Fibroblast of villous mesenchyme (primary cell): ENCODE results near the gene GABARAP. TPM values are rescaled to one million over a fixed set of nuclear protein-coding genes. Genes with fewer than 3 reads are reported as not detected.

Experiments used
- DNase-seq: peaks from one replicate; pipeline ENCODE4 v3.0.0-alpha.2; 2010; ENCODE audit warnings: low read depth
- H3K4me3 ChIP-seq: 2 replicates; pipeline ENCODE4 v1.5.1; 2011; ENCODE audit warnings: low read depth, mild to moderate bottlenecking, low read length
- CTCF ChIP-seq: IDR thresholded peaks from 2 replicates; pipeline ENCODE4 v1.5.1; 2012; ENCODE audit warnings: low read depth, mild to moderate bottlenecking, low read length; ENCODE audit not compliant: insufficient read depth
- total RNA-seq: library from RNA; depleted of rRNA; stranded (reverse); fragments of >200 nt; gene quantifications from 2 replicates; pipeline ENCODE4 v1.2.3, GENCODE V29; 2012

Gene GABARAP
- total RNA-seq, 1 donor, result 225 TPM

GRCh38 chr17:7214300-7215135, 27.7 kb downstream of the GABARAP start:
- peak; percentile 57 for TF ChIP-seq CTCF
- peak; percentile 96 for DNase-seq
- H3K4me3 ChIP-seq, result peak overlapping the region; percentile 62

- peak overlapping the region; percentile 62 for H3K4me3 ChIP-seq
- DNase-seq, result peak; percentile 81
- TF ChIP-seq CTCF, result peak; percentile 52
These were observed 28.4 kb downstream of the GABARAP start for GRCh38 chr17:7213895-7214299.

- no peak for DNase-seq
- TF ChIP-seq CTCF, result no peak
- H3K4me3 ChIP-seq, result peak overlapping the region; percentile 37
These were observed 30.6 kb downstream of the GABARAP start for GRCh38 chr17:7211491-7212273.

GRCh38 chr17:7208754-7209460, 33.3 kb downstream of the GABARAP start:
- H3K4me3 ChIP-seq, result no peak overlapping the region
- DNase-seq, result no peak
- TF ChIP-seq CTCF, result no peak

- H3K4me3 ChIP-seq, result no peak overlapping the region
- no peak for DNase-seq
- no peak for TF ChIP-seq CTCF
These were observed 34.1 kb downstream of the GABARAP start for GRCh38 chr17:7208027-7208571.
